SK-N-SH treated with all-trans-retinoic acid at 6 μM for 48 hours (cell line): ENCODE data around the gene EHBP1.

Experiments used
- ARNTL ChIP-seq: fragments of 450-650 bp; formaldehyde crosslinking; IDR thresholded peaks from 2 replicates; pipeline ENCODE4 v1.5.0; 2020; ENCODE audit warnings: low read depth, mild to moderate bottlenecking, moderate library complexity, borderline replicate concordance
- BACH2 ChIP-seq: fragments of 250-450 bp; sonication (Bioruptor Pico); IDR thresholded peaks from 2 replicates; pipeline ENCODE4 v1.9.0; 2021; ENCODE audit warnings: mild to moderate bottlenecking, borderline replicate concordance
- CSRNP3 ChIP-seq: fragments of 250-450 bp; sonication (Bioruptor Pico); IDR thresholded peaks from 2 replicates; pipeline ENCODE4 v1.5.1; 2021; ENCODE audit warnings: mild to moderate bottlenecking, moderate library complexity
- ESRRG ChIP-seq: fragments of 250-450 bp; sonication (Bioruptor Pico); IDR thresholded peaks from 2 replicates; pipeline ENCODE4 v1.6.1; 2021; ENCODE audit warnings: mild to moderate bottlenecking
- ISL1 ChIP-seq: fragments of 250-450 bp; sonication (Bioruptor Pico); IDR thresholded peaks from 2 replicates; pipeline ENCODE4 v2.1.2; 2022; ENCODE audit warnings: mild to moderate bottlenecking, moderate library complexity
- OSR1 ChIP-seq: fragments of 250-450 bp; sonication (Bioruptor Pico); IDR thresholded peaks from 2 replicates; pipeline ENCODE4 v1.8.0; 2022; ENCODE audit warnings: moderate library complexity, mild to moderate bottlenecking, inconsistent platforms
- PATZ1 ChIP-seq: fragments of 250-450 bp; sonication (Bioruptor Pico); IDR thresholded peaks from 2 replicates; pipeline ENCODE4 v1.8.0; 2020; ENCODE audit warnings: mild to moderate bottlenecking, moderate library complexity, borderline replicate concordance
- POU6F1 ChIP-seq: fragments of 250-450 bp; sonication (Bioruptor Pico); IDR thresholded peaks from 2 replicates; pipeline ENCODE4 v1.8.0; 2021; ENCODE audit warnings: low read depth, mild to moderate bottlenecking, moderate library complexity, borderline replicate concordance
- TCF4 ChIP-seq: fragments of 250-450 bp; sonication (Bioruptor Pico); IDR thresholded peaks from 2 replicates; pipeline ENCODE4 v1.8.0; 2021; ENCODE audit warnings: mild to moderate bottlenecking, moderate library complexity, borderline replicate concordance
- TOX ChIP-seq: fragments of 250-450 bp; sonication (Bioruptor Pico); IDR thresholded peaks from 2 replicates; pipeline ENCODE4 v1.8.0; 2021; ENCODE audit warnings: mild to moderate bottlenecking, moderate library complexity, borderline replicate concordance
- TSHZ2 ChIP-seq: fragments of 250-450 bp; sonication (Bioruptor Pico); IDR thresholded peaks from 2 replicates; pipeline ENCODE4 v1.5.0; 2020; ENCODE audit warnings: mild to moderate bottlenecking, moderate library complexity
- ZFP30 ChIP-seq: fragments of 450-650 bp; formaldehyde crosslinking; IDR thresholded peaks from 2 replicates; pipeline ENCODE4 v1.5.0; 2022; ENCODE audit warnings: mild to moderate bottlenecking, moderate library complexity
- ZNF565 ChIP-seq: fragments of 450-650 bp; formaldehyde crosslinking; conservative IDR thresholded peaks from 2 replicates; pipeline ENCODE4 v1.5.0; 2020; ENCODE audit warnings: low read depth, mild to moderate bottlenecking, moderate library complexity

- no peak for TF ChIP-seq OSR1 (CRISPR knock-in tag)
- no peak for TF ChIP-seq BACH2
- no peak for TF ChIP-seq TSHZ2 (CRISPR knock-in tag)
- TF ChIP-seq POU6F1 = no peak
- TF ChIP-seq CSRNP3 (CRISPR knock-in tag) = no peak
- no peak for TF ChIP-seq TCF4 (CRISPR knock-in tag)
- no peak for TF ChIP-seq ARNTL (CRISPR knock-in tag)
- TF ChIP-seq TOX (CRISPR knock-in tag) = no peak
- TF ChIP-seq ISL1 (CRISPR knock-in tag) = no peak
- TF ChIP-seq ZNF565 (CRISPR knock-in tag) = no peak
- no peak for TF ChIP-seq ESRRG (CRISPR knock-in tag)
- TF ChIP-seq PATZ1 (CRISPR knock-in tag) = no peak
- TF ChIP-seq ZFP30 (CRISPR knock-in tag) = no peak
Observed at GRCh38 chr2:62775367-62775668, 69.8 kb downstream of the EHBP1 start.
